Aorta (tissue), 5 donors: ENCODE measurements around the gene GPX7. TPM values are rescaled to one million over a fixed set of nuclear protein-coding genes. Genes with fewer than 3 reads are reported as not detected.

Experiments
- ATAC-seq: fragments of 200-7000 bp; cut with Tn5 transposase; one replicate; pipeline ENCODE4 v1.9.1; 2022; ENCODE audit warnings: moderate library complexity; ENCODE audit not compliant: low FRiP score
- DNase-seq, 2 donors: peaks; one replicate each; pipeline ENCODE4 v3.0.0-alpha.2; 2020
- H3K27ac ChIP-seq, 2 donors: one replicate each; pipeline ENCODE4 v1.5.1; 2013; ENCODE audit warnings: low read length in 2 of 2, mild to moderate bottlenecking in 2 of 2, moderate library complexity in 2 of 2, control low read depth in 1 of 2, inconsistent platforms in 1 of 2, low read depth in 1 of 2
- H3K27me3 ChIP-seq, 2 donors: one replicate each; pipeline ENCODE4 v1.6.1; 2013; ENCODE audit warnings: control low read depth in 1 of 2, low read length in 1 of 2, mild to moderate bottlenecking in 1 of 2, moderate library complexity in 1 of 2; ENCODE audit not compliant: insufficient read depth in 2 of 2, control insufficient read depth in 1 of 2
- H3K36me3 ChIP-seq, 2 donors: one replicate each; pipeline ENCODE4 v1.6.1; 2013; ENCODE audit warnings: control low read depth in 1 of 2, low read length in 1 of 2, mild to moderate bottlenecking in 1 of 2; ENCODE audit not compliant: insufficient read depth in 2 of 2, control insufficient read depth in 1 of 2
- H3K4me1 ChIP-seq, 2 donors: one replicate each; pipeline ENCODE4 v1.6.1; 2013; ENCODE audit warnings: low read length in 2 of 2, control low read depth in 1 of 2, mild to moderate bottlenecking in 1 of 2, moderate library complexity in 1 of 2; ENCODE audit not compliant: insufficient read depth in 2 of 2, control insufficient read depth in 1 of 2
- H3K4me3 ChIP-seq, 2 donors: one replicate each; pipeline ENCODE4 v1.5.1; 2013; ENCODE audit warnings: low read length in 2 of 2, control low read depth in 1 of 2, mild to moderate bottlenecking in 1 of 2
- H3K9me3 ChIP-seq: one replicate; pipeline ENCODE4 v1.6.1; 2013; ENCODE audit warnings: mild to moderate bottlenecking, low read length; ENCODE audit not compliant: control insufficient read depth
- WGBS, 2 donors: extraction: QIAGEN DNeasy Blood & Tissue Kit; methylation state at CpG; one replicate each; pipeline ENCODE4 v1.1.7; 2013; 5-methylcytosine and 5-hydroxymethylcytosine counted together
- intact Hi-C, 2 donors: fragments of 100-400 bp; cut with DNase I; formaldehyde crosslinking; loops; one replicate each; pipeline versions ENCODE4 v1.14.2 to v1.15.0; 2022
- polyA plus RNA-seq, 2 donors: library from polyadenylated mRNA; stranded (reverse); fragments of 200-250 nt; gene quantifications; one replicate each; pipeline ENCODE4 v1.2.3, GENCODE V29; 2013
- total RNA-seq, 2 donors: library from RNA; stranded (reverse); fragmentation: NEBNext Ultra II Directional; extraction: Animal tissue kit (Norgen Biotek cat#: 25700); gene quantifications; one replicate each; pipeline ENCODE4 v1.2.1, GENCODE V29; 2021
- donor health status: healthy with polysubstance abuse.
- donor health status: Bipolar disorder and iron deficiency.
- donor health status: DM: no; HTN: no; CAD: no.
- donor health status: DM: no; HTN: no; CAD: no.
- donor health status: DM: yes; HTN: yes; CAD: no.

Gene GPX7
- total and polyA plus RNA-seq, 4 donors, result 9.7 to 21.4 (median 16.1) TPM

GRCh38 chr1:52629325-52629643, 27.1 kb downstream of the GPX7 start:
- WGBS, 2 donors, result 27 to 29% methylated on average over 7 of the region's 7 CpGs
- intact Hi-C loops, result no loop called here
- Histone ChIP-seq H3K27me3 (no peaks in the 10 kb centered on the region), H3K4me3 (no peak overlapping the region), H3K9me3 (no peaks in the 10 kb centered on the region), H3K36me3 (no peaks in the 10 kb centered on the region), H3K27ac (no peak overlapping the region), H3K4me1 (no peaks in the 10 kb centered on the region)
- no peak for DNase-seq
- peak; percentile 64 for ATAC-seq

DNA sequence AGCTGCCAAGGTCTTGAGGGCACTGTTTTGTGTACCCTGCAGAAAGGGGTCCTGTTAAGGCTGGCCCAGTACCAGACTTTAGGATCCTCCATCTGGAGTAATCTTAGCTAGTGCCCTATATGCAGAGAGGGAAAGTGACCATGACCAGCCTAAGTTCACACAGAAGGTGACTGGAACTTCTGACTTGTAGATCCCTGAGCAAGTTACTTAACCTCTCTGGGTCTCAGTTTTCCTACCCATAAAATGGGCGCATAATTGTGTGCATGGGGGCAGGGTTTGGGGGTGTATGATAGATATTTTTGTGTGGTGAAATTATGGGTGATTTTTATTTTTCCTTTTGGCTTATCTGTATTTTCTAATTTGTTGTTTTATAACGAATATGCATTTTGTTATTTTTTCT, 27.5 kb downstream of the GPX7 start:
- no peak overlapping the region for H3K4me3 ChIP-seq
- 87 to 92% methylated on average over 2 of the region's 2 CpGs for WGBS, 2 donors
- H3K27ac ChIP-seq, result no peak overlapping the region
- H3K4me1 ChIP-seq, result no peaks in the 10 kb centered on the region
- DNase-seq, result no peak
- H3K36me3 ChIP-seq, result no peaks in the 10 kb centered on the region
- intact Hi-C loops, result no loop called here
- no peaks in the 10 kb centered on the region for H3K27me3 ChIP-seq
- no peak for ATAC-seq
- no peaks in the 10 kb centered on the region for H3K9me3 ChIP-seq

GRCh38 chr1:52631759-52632331, 29.7 kb downstream of the GPX7 start:
- intact Hi-C loops, result no loop called here
- H3K36me3 ChIP-seq, result no peaks in the 10 kb centered on the region
- no peaks in the 10 kb centered on the region for H3K9me3 ChIP-seq
- H3K4me1 ChIP-seq, result no peaks in the 10 kb centered on the region
- 90 to 92% methylated on average over 8 of the region's 8 CpGs for WGBS, 2 donors
- no peak for DNase-seq
- H3K27me3 ChIP-seq, result no peaks in the 10 kb centered on the region
- no peak overlapping the region for H3K27ac ChIP-seq
- ATAC-seq, result no peak
- no peak overlapping the region for H3K4me3 ChIP-seq

DNA sequence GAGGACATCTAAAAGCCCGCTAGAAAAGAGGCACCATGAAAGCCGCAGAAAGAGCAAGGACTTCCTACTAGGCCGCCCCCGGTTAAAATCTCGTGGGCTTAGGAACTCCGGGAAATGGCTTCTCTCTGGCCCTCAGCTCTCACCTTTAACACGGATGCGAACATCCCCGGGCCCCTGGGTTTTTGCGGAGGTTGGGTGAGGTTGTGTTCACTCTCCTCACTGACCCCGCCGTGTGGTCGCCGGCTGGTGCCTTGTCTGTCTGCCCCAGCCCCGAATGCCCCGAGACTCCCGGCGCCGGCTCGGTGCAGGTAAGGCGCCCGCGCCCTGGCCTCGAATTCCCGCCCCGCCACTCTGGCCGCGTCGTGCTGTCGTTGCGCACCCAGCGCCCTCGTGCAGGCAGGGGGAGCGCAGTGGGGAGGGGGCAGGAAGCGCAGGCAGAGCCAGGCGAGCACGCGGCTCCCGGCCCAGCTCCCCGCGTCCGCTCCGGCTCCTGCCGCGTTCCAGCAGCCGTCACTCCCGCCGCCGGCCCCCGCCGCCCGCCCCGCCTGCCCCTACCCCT, 30.6 kb downstream of the GPX7 start, which contains the start of gene SHISAL2A:
Gene SHISAL2A (plus strand): TSS at position 437 of the 559 bp plus-strand sequence. CDS start 326 bp downstream, outside the sequence.
- peak; percentile 66 to 77 for DNase-seq
- no peak for ATAC-seq
- H3K27ac ChIP-seq, result no peak within 1 kb of the TSS

GRCh38 chr1:52633291-52633754, 31.2 kb downstream of the GPX7 start:
- no peak for ATAC-seq

More for the DNA sequence above, 30.6 kb downstream of the GPX7 start, which contains the start of gene SHISAL2A:
- Histone ChIP-seq H3K4me1 (no peaks in the 10 kb centered on the region), H3K27me3 (no peaks in the 10 kb centered on the region), H3K9me3 (no peaks in the 10 kb centered on the region), H3K36me3 (no peaks in the 10 kb centered on the region), H3K4me3 (peak within 1 kb of the TSS in 1 of 2 donors; percentile 15)
- intact Hi-C loops, result no loop called here
- 9 to 17% methylated on average over 20 to 53 of the region's 53 CpGs for WGBS, 2 donors

DNA sequence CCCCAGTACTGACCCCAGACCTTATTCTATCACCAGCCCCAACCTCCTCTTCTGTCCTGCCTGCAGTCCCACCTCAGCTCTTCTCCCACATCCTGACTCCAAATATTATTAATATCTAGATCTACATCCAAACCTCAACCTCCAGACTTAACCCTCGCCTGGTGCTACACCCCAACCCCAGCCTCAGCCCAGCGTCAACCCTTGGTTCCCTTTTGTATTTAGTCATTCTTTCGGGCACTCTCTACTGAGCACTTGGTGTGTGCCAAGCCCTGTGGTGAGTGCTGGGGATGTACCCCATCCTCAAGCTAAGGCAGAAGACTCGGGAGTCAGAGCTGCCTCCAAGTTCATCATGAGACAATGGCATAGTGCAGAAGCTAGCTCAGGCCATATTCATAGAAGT, 31.9 kb downstream of the GPX7 start:
- H3K27me3 ChIP-seq, result no peaks in the 10 kb centered on the region
- no peak overlapping the region for H3K4me3 ChIP-seq
- intact Hi-C loops, result no loop called here
- H3K36me3 ChIP-seq, result no peaks in the 10 kb centered on the region
- no peaks in the 10 kb centered on the region for H3K4me1 ChIP-seq
- WGBS, 2 donors, result 94 to 99% methylated on average over 4 of the region's 4 CpGs
- H3K27ac ChIP-seq, result no peak overlapping the region
- no peaks in the 10 kb centered on the region for H3K9me3 ChIP-seq
- ATAC-seq (no peak), DNase-seq (no peak)

More at GRCh38 chr1:52633291-52633754, 31.2 kb downstream of the GPX7 start:
- Histone ChIP-seq H3K4me3 (peak overlapping the region in 1 of 2 donors; percentile 15), H3K9me3 (no peaks in the 10 kb centered on the region), H3K27me3 (no peaks in the 10 kb centered on the region), H3K27ac (no peak overlapping the region), H3K4me1 (no peaks in the 10 kb centered on the region), H3K36me3 (no peaks in the 10 kb centered on the region)
- no peak for DNase-seq
- intact Hi-C loops, result no loop called here
- 5 to 7% methylated on average over 31 to 52 of the region's 52 CpGs for WGBS, 2 donors

GRCh38 chr1:52635321-52636089, 33.3 kb downstream of the GPX7 start:
- Histone ChIP-seq H3K27me3 (no peaks in the 10 kb centered on the region), H3K4me3 (no peak overlapping the region), H3K36me3 (no peaks in the 10 kb centered on the region), H3K4me1 (no peaks in the 10 kb centered on the region), H3K9me3 (no peaks in the 10 kb centered on the region), H3K27ac (no peak overlapping the region)
- ATAC-seq (no peak), DNase-seq (no peak)
- intact Hi-C loops, result no loop called here
- 79 to 82% methylated on average over 4 of the region's 4 CpGs for WGBS, 2 donors

GRCh38 chr1:52636721-52637695, 34.8 kb downstream of the GPX7 start:
- Histone ChIP-seq H3K27me3 (no peaks in the 10 kb centered on the region), H3K4me3 (no peak overlapping the region), H3K36me3 (no peaks in the 10 kb centered on the region), H3K27ac (no peak overlapping the region), H3K9me3 (no peaks in the 10 kb centered on the region), H3K4me1 (no peaks in the 10 kb centered on the region)
- 67 to 72% methylated on average over 11 of the region's 11 CpGs for WGBS, 2 donors
- no peak for DNase-seq
- intact Hi-C loops, result no loop called here
- no peak for ATAC-seq
